Ovary (tissue), 9 donors: ENCODE results near the gene DEAF1. TPM values are rescaled to one million over a fixed set of nuclear protein-coding genes. Genes with fewer than 3 reads are reported as not detected.

Experiments used
- DNase-seq, 5 donors: peaks; one replicate each; pipeline ENCODE4 v3.0.0-alpha.2; 2019 to 2020
- H3K27ac ChIP-seq, 2 donors: fragments of 200-600 bp; one replicate each; pipeline versions ENCODE4 v1.5.1 to v1.8.0; 2019 to 2022
- H3K27me3 ChIP-seq: fragments of 200-600 bp; one replicate; pipeline ENCODE4 v1.8.0; 2022
- H3K36me3 ChIP-seq: fragments of 200-600 bp; sonication (generic); one replicate; pipeline ENCODE4 v1.5.1; 2019
- H3K4me1 ChIP-seq: one replicate; pipeline ENCODE4 v1.8.1; 2013; ENCODE audit warnings: mild to moderate bottlenecking, moderate library complexity; ENCODE audit not compliant: insufficient read depth
- H3K4me3 ChIP-seq: fragments of 200-600 bp; sonication (generic); one replicate; pipeline ENCODE4 v1.5.1; 2017
- H3K9me3 ChIP-seq, 2 donors: fragments of 200-600 bp in 1 of 2; sonication (generic) in 1 of 2; one replicate each; pipeline versions ENCODE4 v1.5.1 to v1.8.1; 2013 to 2019; ENCODE audit warnings: mild to moderate bottlenecking in 1 of 2, moderate library complexity in 1 of 2
- CTCF ChIP-seq, 3 donors: fragments of 450-650 bp in 2 of 3; fragments of 200-600 bp in 1 of 3; IDR thresholded peaks; one replicate each; pipeline versions ENCODE4 v1.5.1 to v1.8.0; 2016 to 2022; ENCODE audit warnings: antibody characterized with exemption in 3 of 3, mild to moderate bottlenecking in 1 of 3
- EP300 ChIP-seq: sonication (generic); formaldehyde crosslinking; IDR thresholded peaks from one replicate; pipeline ENCODE4 v1.6.1; 2017; ENCODE audit warnings: antibody characterized with exemption
- POLR2A ChIP-seq: fragments of 450-650 bp; IDR thresholded peaks from one replicate; pipeline ENCODE4 v1.6.1; 2017; ENCODE audit warnings: antibody characterized with exemption, mild to moderate bottlenecking, moderate library complexity
- WGBS, 3 donors: extraction: QIAGEN DNeasy Blood & Tissue Kit in 1 of 3; methylation state at CpG; one replicate each; pipeline versions ENCODE4 v1.1.5 to v1.1.7; 2013 to 2017; 5-methylcytosine and 5-hydroxymethylcytosine counted together
- intact Hi-C, 4 donors: fragments of 100-400 bp; cut with DNase I; formaldehyde crosslinking; loops; one replicate each; pipeline versions ENCODE4 v1.11.0 to v1.15.1; 2022 to 2023
- polyA plus RNA-seq, 2 donors: library from polyadenylated mRNA; stranded (reverse); fragments of 200-250 nt in 1 of 2; fragments of 350-450 nt in 1 of 2; fragmentation: Illumina TruSeq in 1 of 2; extraction: RNeasy Lipid Tissue Mini Kit (QIAGEN cat#74804) in 1 of 2; gene quantifications; one replicate each; pipeline ENCODE4 v1.2.3, GENCODE V29; 2013 to 2014
- total RNA-seq, 7 donors: library from RNA; depleted of rRNA in 2 of 7; stranded (reverse); fragments of >200 nt in 2 of 7; fragmentation: NEBNext Ultra II Directional in 3 of 7; extraction: Animal tissue kit (Norgen Biotek cat#: 25700) in 3 of 7; gene quantifications; one replicate each; pipeline versions ENCODE4 v1.1.0 to v1.2.4, GENCODE V29; 2016 to 2023
- donor health status: DM: no; HTN: no; CAD: no; lungs with moderate emphysema.
- donor health status: DM: no; HTN: no; CAD: no.
- donor health status: Bipolar disorder and iron deficiency.
- donor health status: DM: yes; HTN: yes; CAD: no.
- donor health status: DM: no; HTN: no; CAD: no.
- donor health status: DM: yes; HTN: yes; CAD: no.

DEAF1 gene
- total and polyA plus RNA-seq, 9 donors = 10.2 to 43.4 (median 28.6) TPM

- no peaks in the 10 kb centered on the region for H3K27me3 ChIP-seq
- no peak for DNase-seq
- H3K4me1 ChIP-seq = no peaks in the 10 kb centered on the region
- intact Hi-C loops = no loop called here
- TF ChIP-seq POLR2A (no peak), EP300 (no peak), CTCF (IDR thresholded peaks at IDR 0.05) (no peak)
- H3K36me3 ChIP-seq = no peaks in the 10 kb centered on the region
- WGBS, 3 donors = 84 to 91% (median 86%) methylated on average over 10 of the region's 10 CpGs
- H3K4me3 ChIP-seq = no peak overlapping the region
- H3K27ac ChIP-seq = no peak overlapping the region
- H3K9me3 ChIP-seq = no peaks in the 10 kb centered on the region
These were observed 98.6 kb downstream of the DEAF1 start for GRCh38 chr11:596374-596773.

- intact Hi-C loops = no loop called here
These were observed 99.6 kb downstream of the DEAF1 start for GRCh38 chr11:595400-595799.

More at GRCh38 chr11:595400-595799, 99.6 kb downstream of the DEAF1 start:
- H3K36me3 ChIP-seq = no peaks in the 10 kb centered on the region
- H3K27ac ChIP-seq = no peak overlapping the region
- 87 to 89% (median 88%) methylated on average over 10 of the region's 10 CpGs for WGBS, 3 donors
- no peaks in the 10 kb centered on the region for H3K9me3 ChIP-seq
- H3K4me3 ChIP-seq = no peak overlapping the region
- no peaks in the 10 kb centered on the region for H3K27me3 ChIP-seq
- no peak for DNase-seq
- no peak for TF ChIP-seq EP300
- no peak for TF ChIP-seq CTCF (IDR thresholded peaks at IDR 0.05)
- TF ChIP-seq POLR2A = no peak
- H3K4me1 ChIP-seq = no peaks in the 10 kb centered on the region

Other genes with a start within 250 kb of the DEAF1 start
- 10 to 100 TPM; 34.4 to 56.5 (median 42.7) TPM for gene PTDSS2, start 244.9 kb downstream of the DEAF1 start, total RNA-seq
- 10 to 100 TPM; 17.1 to 38.6 TPM for gene PTDSS2, start 244.9 kb downstream of the DEAF1 start, polyA plus RNA-seq
- gene RNH1, start 188.0 kb downstream of the DEAF1 start, total RNA-seq = 100 to 1,000 TPM; 105 to 233 (median 169) TPM
- 100 to 1,000 TPM in 1 of 2 donors, 10 to 100 TPM in 1; 17.4 to 147 TPM for gene RNH1, start 188.0 kb downstream of the DEAF1 start, polyA plus RNA-seq
- 10 to 100 TPM; 21.3 to 49.6 (median 36.3) TPM for gene HRAS, start 159.6 kb downstream of the DEAF1 start, total RNA-seq
- 10 to 100 TPM in 1 of 2 donors, 1 to 10 TPM in 1; 4.3 to 38.0 TPM for gene HRAS, start 159.6 kb downstream of the DEAF1 start, polyA plus RNA-seq
- gene LRRC56, start 157.7 kb downstream of the DEAF1 start, total RNA-seq = 1 to 10 TPM in 6 of 7 donors, under 1 TPM in 1; 0.60 to 6.2 (median 2.0) TPM
- gene LRRC56, start 157.7 kb downstream of the DEAF1 start, polyA plus RNA-seq = 1 to 10 TPM in 1 of 2 donors, not detected in 1; 2.1 TPM
- 1 to 10 TPM in 5 of 7 donors, under 1 TPM in 2; 0.70 to 7.6 (median 1.2) TPM for gene LMNTD2, start 134.5 kb downstream of the DEAF1 start, total RNA-seq
- gene LMNTD2, start 134.5 kb downstream of the DEAF1 start, polyA plus RNA-seq = 1 to 10 TPM in 1 of 2 donors, not detected in 1; 1.1 TPM
- gene RASSF7, start 134.3 kb downstream of the DEAF1 start, total RNA-seq = 100 to 1,000 TPM in 1 of 7 donors, 10 to 100 TPM in 2, 1 to 10 TPM in 4; 4.7 to 163 (median 9.5) TPM
- gene RASSF7, start 134.3 kb downstream of the DEAF1 start, polyA plus RNA-seq = 1 to 10 TPM in 1 of 2 donors, not detected in 1; 7.4 TPM
- gene PHRF1, start 118.8 kb downstream of the DEAF1 start, total RNA-seq = 10 to 100 TPM; 15.5 to 34.2 (median 31.0) TPM
- gene PHRF1, start 118.8 kb downstream of the DEAF1 start, polyA plus RNA-seq = 10 to 100 TPM in 1 of 2 donors, 1 to 10 TPM in 1; 3.8 to 21.3 TPM
- gene IRF7, start 79.3 kb downstream of the DEAF1 start, total RNA-seq = 10 to 100 TPM in 6 of 7 donors, 1 to 10 TPM in 1; 8.2 to 59.1 (median 17.1) TPM
- gene IRF7, start 79.3 kb downstream of the DEAF1 start, polyA plus RNA-seq = 10 to 100 TPM in 1 of 2 donors, under 1 TPM in 1; 0.28 to 22.8 TPM
- gene CDHR5, start 70.3 kb downstream of the DEAF1 start, total RNA-seq = 1 to 10 TPM in 1 of 7 donors, under 1 TPM in 2, not detected in 4; 0.20 to 2.3 (median 0.22) TPM
- gene CDHR5, start 70.3 kb downstream of the DEAF1 start, polyA plus RNA-seq = under 1 TPM in 1 of 2 donors, not detected in 1; 0.07 TPM
- not detected for gene SCT, start 68.0 kb downstream of the DEAF1 start, total RNA-seq
- gene SCT, start 68.0 kb downstream of the DEAF1 start, polyA plus RNA-seq = under 1 TPM in 1 of 2 donors, not detected in 1; 0.68 TPM
- gene DRD4, start 58.0 kb downstream of the DEAF1 start, total RNA-seq = 1 to 10 TPM in 5 of 7 donors, under 1 TPM in 2; 0.57 to 3.3 (median 1.7) TPM
- gene DRD4, start 58.0 kb downstream of the DEAF1 start, polyA plus RNA-seq = under 1 TPM in 1 of 2 donors, not detected in 1; 0.63 TPM
- 10 to 100 TPM; 15.4 to 38.0 (median 30.5) TPM for gene TMEM80, start 594 bp upstream of the DEAF1 start, total RNA-seq
- 10 to 100 TPM; 28.9 to 37.6 TPM for gene TMEM80, start 594 bp upstream of the DEAF1 start, polyA plus RNA-seq
- 10 to 100 TPM; 20.6 to 57.9 (median 34.2) TPM for gene EPS8L2, start 11.0 kb upstream of the DEAF1 start, total RNA-seq
- 10 to 100 TPM in 1 of 2 donors, 1 to 10 TPM in 1; 5.9 to 17.4 TPM for gene EPS8L2, start 11.0 kb upstream of the DEAF1 start, polyA plus RNA-seq
- 100 to 1,000 TPM in 6 of 7 donors, 10 to 100 TPM in 1; 75.0 to 134 (median 117) TPM for gene TALDO1, start 52.2 kb upstream of the DEAF1 start, total RNA-seq
- 100 to 1,000 TPM in 1 of 2 donors, 10 to 100 TPM in 1; 76.8 to 103 TPM for gene TALDO1, start 52.2 kb upstream of the DEAF1 start, polyA plus RNA-seq
- gene GATD1, start 82.3 kb upstream of the DEAF1 start, total RNA-seq = 10 to 100 TPM; 14.7 to 79.8 (median 59.9) TPM
- 10 to 100 TPM in 1 of 2 donors, 1 to 10 TPM in 1; 9.4 to 52.1 TPM for gene GATD1, start 82.3 kb upstream of the DEAF1 start, polyA plus RNA-seq
- gene CEND1, start 94.9 kb upstream of the DEAF1 start, total RNA-seq = under 1 TPM in 1 of 7 donors, not detected in 6; 0.15 TPM
- under 1 TPM in 1 of 2 donors, not detected in 1; 0.07 TPM for gene CEND1, start 94.9 kb upstream of the DEAF1 start, polyA plus RNA-seq
- gene SLC25A22, start 103.1 kb upstream of the DEAF1 start, total RNA-seq = 10 to 100 TPM in 6 of 7 donors, 1 to 10 TPM in 1; 6.6 to 23.3 (median 16.7) TPM
- gene SLC25A22, start 103.1 kb upstream of the DEAF1 start, polyA plus RNA-seq = 10 to 100 TPM in 1 of 2 donors, under 1 TPM in 1; 0.42 to 11.3 TPM
- 10 to 100 TPM; 10.1 to 18.1 (median 14.1) TPM for gene PIDD1, start 110.0 kb upstream of the DEAF1 start, total RNA-seq
- gene PIDD1, start 110.0 kb upstream of the DEAF1 start, polyA plus RNA-seq = 10 to 100 TPM in 1 of 2 donors, under 1 TPM in 1; 0.23 to 14.0 TPM
- 1,000 to 10,000 TPM in 5 of 7 donors, 100 to 1,000 TPM in 2; 901 to 4,238 (median 3,176) TPM for gene RPLP2, start 114.7 kb upstream of the DEAF1 start, total RNA-seq
- 1,000 to 10,000 TPM in 1 of 2 donors, 100 to 1,000 TPM in 1; 237 to 2,243 TPM for gene RPLP2, start 114.7 kb upstream of the DEAF1 start, polyA plus RNA-seq
- 10 to 100 TPM; 33.0 to 98.2 (median 83.0) TPM for gene PNPLA2, start 123.7 kb upstream of the DEAF1 start, total RNA-seq
- gene PNPLA2, start 123.7 kb upstream of the DEAF1 start, polyA plus RNA-seq = 10 to 100 TPM; 12.9 to 91.5 TPM
- 1 to 10 TPM; 1.2 to 6.5 (median 3.9) TPM for gene CRACR2B, start 132.7 kb upstream of the DEAF1 start, total RNA-seq
- 1 to 10 TPM in 1 of 2 donors, under 1 TPM in 1; 0.18 to 5.0 TPM for gene CRACR2B, start 132.7 kb upstream of the DEAF1 start, polyA plus RNA-seq
- gene CD151, start 137.7 kb upstream of the DEAF1 start, total RNA-seq = 100 to 1,000 TPM in 6 of 7 donors, 10 to 100 TPM in 1; 32.9 to 243 (median 176) TPM
- 100 to 1,000 TPM in 1 of 2 donors, 10 to 100 TPM in 1; 46.3 to 168 TPM for gene CD151, start 137.7 kb upstream of the DEAF1 start, polyA plus RNA-seq
- gene POLR2L, start 147.3 kb upstream of the DEAF1 start, total RNA-seq = 10 to 100 TPM; 26.8 to 89.3 (median 62.7) TPM
- gene POLR2L, start 147.3 kb upstream of the DEAF1 start, polyA plus RNA-seq = 10 to 100 TPM in 1 of 2 donors, 1 to 10 TPM in 1; 4.9 to 67.3 TPM
- gene TSPAN4, start 147.6 kb upstream of the DEAF1 start, total RNA-seq = 100 to 1,000 TPM in 1 of 7 donors, 10 to 100 TPM in 6; 66.6 to 109 (median 89.7) TPM
- gene TSPAN4, start 147.6 kb upstream of the DEAF1 start, polyA plus RNA-seq = 100 to 1,000 TPM in 1 of 2 donors, 1 to 10 TPM in 1; 6.4 to 124 TPM
- gene CHID1, start 215.6 kb upstream of the DEAF1 start, total RNA-seq = 10 to 100 TPM; 62.2 to 90.7 (median 75.7) TPM
- 10 to 100 TPM; 41.0 to 68.1 TPM for gene CHID1, start 215.6 kb upstream of the DEAF1 start, polyA plus RNA-seq
- gene AP2A2, start 230.6 kb upstream of the DEAF1 start, total RNA-seq = 10 to 100 TPM; 27.7 to 80.1 (median 54.0) TPM
- 100 to 1,000 TPM in 1 of 2 donors, 10 to 100 TPM in 1; 31.1 to 151 TPM for gene AP2A2, start 230.6 kb upstream of the DEAF1 start, polyA plus RNA-seq